ENCODE data around the gene DROSHA.
A peak's percentile ranks its signal among the peaks of the same experiment; 100 is the strongest.

Gene DROSHA

GRCh38 chr5:31531543-31531887 lies 378 bp downstream of the DROSHA start:
- peak; percentile 26 for DNase-seq (ENCODE audit: low spot score)

GRCh38 chr5:31530541-31531265 lies 1.2 kb downstream of the DROSHA start:
- no peak for DNase-seq (ENCODE audit: low spot score)

GRCh38 chr5:31523041-31523440 lies 8.9 kb downstream of the DROSHA start:
- no peak for DNase-seq (ENCODE audit: low spot score)

- DNase-seq (ENCODE audit: low spot score) = no peak
These were observed 15.1 kb downstream of the DROSHA start for GRCh38 chr5:31516802-31517201.

- no peak for DNase-seq (ENCODE audit: low spot score)
These were observed 20.6 kb downstream of the DROSHA start for GRCh38 chr5:31511305-31511704.

GRCh38 chr5:31504529-31504928 lies 27.4 kb downstream of the DROSHA start:
- no peak for DNase-seq (ENCODE audit: low spot score)

- DNase-seq (ENCODE audit: low spot score) = no peak
These were observed 29.4 kb downstream of the DROSHA start for GRCh38 chr5:31502506-31502905.

GRCh38 chr5:31500256-31500655 lies 31.6 kb downstream of the DROSHA start:
- no peak for DNase-seq (ENCODE audit: low spot score)

- DNase-seq (ENCODE audit: low spot score) = no peak
These were observed 35.0 kb downstream of the DROSHA start for GRCh38 chr5:31496891-31497290.

- no peak for DNase-seq (ENCODE audit: low spot score)
These were observed 35.6 kb downstream of the DROSHA start for GRCh38 chr5:31496301-31496700.

- no peak for DNase-seq (ENCODE audit: low spot score)
These were observed 36.6 kb downstream of the DROSHA start for GRCh38 chr5:31495336-31495735.

- DNase-seq (ENCODE audit: low spot score) = no peak
These were observed 39.0 kb downstream of the DROSHA start for GRCh38 chr5:31492869-31493268.

- DNase-seq (ENCODE audit: low spot score) = no peak
These were observed 44.4 kb downstream of the DROSHA start for GRCh38 chr5:31487506-31487905.

GRCh38 chr5:31486441-31486840 lies 45.5 kb downstream of the DROSHA start:
- DNase-seq (ENCODE audit: low spot score) = no peak

- DNase-seq (ENCODE audit: low spot score) = no peak
These were observed 46.3 kb downstream of the DROSHA start for GRCh38 chr5:31485376-31486207.

- no peak for DNase-seq (ENCODE audit: low spot score)
These were observed 50.2 kb downstream of the DROSHA start for GRCh38 chr5:31481531-31482165.

GRCh38 chr5:31479706-31480105 lies 52.2 kb downstream of the DROSHA start:
- no peak for DNase-seq (ENCODE audit: low spot score)

GRCh38 chr5:31478901-31479300 lies 53.0 kb downstream of the DROSHA start:
- DNase-seq (ENCODE audit: low spot score) = no peak

GRCh38 chr5:31477971-31478370 lies 53.9 kb downstream of the DROSHA start:
- no peak for DNase-seq (ENCODE audit: low spot score)

GRCh38 chr5:31477516-31477915 lies 54.4 kb downstream of the DROSHA start:
- no peak for DNase-seq (ENCODE audit: low spot score)

- DNase-seq (ENCODE audit: low spot score) = no peak
These were observed 55.2 kb downstream of the DROSHA start for GRCh38 chr5:31476738-31477141.

GRCh38 chr5:31471916-31472315 lies 60.0 kb downstream of the DROSHA start:
- DNase-seq (ENCODE audit: low spot score) = no peak

GRCh38 chr5:31471040-31471439 lies 60.9 kb downstream of the DROSHA start:
- no peak for DNase-seq (ENCODE audit: low spot score)
